GM19351 (cell line): ENCODE measurements around the gene UGT2B28.
"Not testable (repeated sequence)": the region's sequence is repeated elsewhere in the genome, so short reads cannot be mapped to it uniquely, and the experiment has no call there.

Experiments
- ATAC-seq: cut with Tn5 transposase; IDR thresholded peaks from one replicate; pipeline ENCODE4 v1.9.1; 2021; ENCODE audit warnings: mild to moderate bottlenecking, moderate library complexity; ENCODE audit not compliant: unreplicated experiment

Gene UGT2B28

DNA sequence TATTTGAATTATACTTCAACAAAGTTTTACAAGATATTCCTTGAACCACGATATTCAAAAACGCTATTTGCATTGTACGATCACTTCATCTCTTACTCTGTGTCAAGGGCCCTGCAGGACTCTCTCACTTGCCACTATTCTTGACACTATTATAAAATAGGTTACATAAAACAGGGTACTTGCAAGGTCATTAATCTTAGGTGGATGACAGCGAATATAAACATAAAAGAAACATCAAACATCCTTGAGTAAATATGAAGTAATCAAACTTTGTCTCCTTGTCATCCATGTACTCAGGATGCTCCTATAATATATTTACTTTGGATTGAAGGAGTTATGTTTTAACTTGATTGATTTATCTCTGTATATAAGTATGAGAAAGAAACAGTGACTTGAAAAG is at the start of gene UGT2B28:
Gene UGT2B28, plus strand, starts transcription at position 395 of the 400 bp plus-strand sequence. CDS start 26 bp downstream, outside the sequence.
- ATAC-seq = not testable (repeated sequence)

DNA sequence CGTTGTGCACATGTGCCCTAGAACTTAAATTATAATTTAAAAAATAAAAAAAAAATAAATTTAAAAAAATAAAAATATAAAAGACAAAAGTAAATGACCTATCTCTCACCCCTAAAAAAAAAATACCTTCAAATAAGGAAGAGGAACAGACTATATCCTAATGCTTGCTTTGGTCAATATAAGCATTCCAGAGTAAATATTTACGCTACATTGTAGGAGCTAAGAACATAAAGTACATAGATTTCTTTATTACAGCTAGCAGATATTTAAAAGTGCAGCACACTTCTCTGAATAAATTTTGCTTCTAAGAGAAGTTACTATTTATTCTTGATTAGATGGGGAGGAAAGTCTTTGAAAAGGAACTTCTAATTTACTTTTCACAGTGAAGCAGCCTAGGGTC is 41.2 kb upstream of the UGT2B28 start:
- ATAC-seq = no peak

DNA sequence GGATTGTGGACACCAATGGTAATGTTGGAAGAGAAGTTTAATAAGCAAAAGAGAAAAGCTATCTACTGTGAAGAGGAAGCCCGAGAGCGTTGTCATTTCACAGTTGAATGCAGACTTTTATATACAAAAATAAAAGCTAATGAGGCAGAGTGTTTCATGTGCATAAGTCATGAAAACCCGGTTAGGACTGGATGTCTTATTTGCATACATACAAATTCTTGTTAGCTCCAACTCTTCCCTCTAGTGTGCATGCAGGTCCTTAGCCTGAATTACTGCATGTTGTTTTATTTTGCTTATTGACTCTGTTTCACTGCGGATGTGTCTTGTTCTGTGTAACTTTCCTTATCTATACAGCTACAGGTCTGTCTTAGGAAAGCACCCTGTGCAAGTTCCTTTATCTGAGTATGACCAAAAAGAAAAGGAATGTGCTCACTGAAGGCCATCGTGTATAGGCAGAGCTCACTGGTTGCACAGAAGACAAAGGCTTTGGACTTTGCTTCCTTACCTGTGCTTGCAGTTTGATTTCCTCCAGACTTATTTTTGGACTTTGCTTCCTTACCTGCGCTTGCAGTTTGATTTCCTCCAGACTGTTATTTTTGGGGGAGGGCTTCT is 40.6 kb upstream of the UGT2B28 start:
- ATAC-seq = no peak

DNA sequence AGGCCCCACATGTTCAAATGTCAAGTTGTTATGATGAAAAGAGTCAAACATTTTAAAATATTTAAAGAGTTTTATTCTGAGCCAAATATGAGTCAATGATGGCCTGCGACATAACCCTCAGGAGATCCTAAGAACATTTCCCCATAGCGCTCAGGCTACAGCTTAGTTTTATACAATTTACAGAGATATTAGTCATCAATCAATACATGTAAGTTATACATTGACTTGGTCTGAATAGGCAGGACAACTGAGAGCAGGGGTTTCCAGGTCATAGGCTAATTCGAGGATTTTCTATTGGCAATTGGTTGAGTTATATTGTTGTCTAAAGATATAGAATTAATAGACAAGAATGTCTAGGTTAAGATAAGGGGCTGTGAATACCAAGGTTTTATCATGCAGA is 39.5 kb upstream of the UGT2B28 start:
- not testable (repeated sequence) for ATAC-seq

DNA sequence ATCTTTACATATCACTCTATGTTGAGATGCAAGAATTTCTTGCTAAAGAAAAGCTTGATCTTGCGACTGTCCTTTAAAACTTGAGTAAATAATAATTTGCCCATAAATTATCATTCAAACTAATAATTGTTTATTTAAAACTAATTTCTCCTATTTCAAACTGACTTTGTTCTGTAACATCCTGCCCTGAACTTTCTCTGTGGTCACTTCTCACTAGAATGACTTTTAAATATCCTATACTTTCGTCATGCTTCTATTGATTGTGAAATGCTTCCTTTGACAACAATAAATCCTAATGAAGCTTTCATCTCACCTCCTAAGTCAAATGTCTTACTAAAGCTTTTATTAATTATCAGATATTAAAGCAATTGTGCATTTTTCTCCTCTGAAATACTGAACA is 38.5 kb upstream of the UGT2B28 start:
- ATAC-seq = not testable (repeated sequence)

DNA sequence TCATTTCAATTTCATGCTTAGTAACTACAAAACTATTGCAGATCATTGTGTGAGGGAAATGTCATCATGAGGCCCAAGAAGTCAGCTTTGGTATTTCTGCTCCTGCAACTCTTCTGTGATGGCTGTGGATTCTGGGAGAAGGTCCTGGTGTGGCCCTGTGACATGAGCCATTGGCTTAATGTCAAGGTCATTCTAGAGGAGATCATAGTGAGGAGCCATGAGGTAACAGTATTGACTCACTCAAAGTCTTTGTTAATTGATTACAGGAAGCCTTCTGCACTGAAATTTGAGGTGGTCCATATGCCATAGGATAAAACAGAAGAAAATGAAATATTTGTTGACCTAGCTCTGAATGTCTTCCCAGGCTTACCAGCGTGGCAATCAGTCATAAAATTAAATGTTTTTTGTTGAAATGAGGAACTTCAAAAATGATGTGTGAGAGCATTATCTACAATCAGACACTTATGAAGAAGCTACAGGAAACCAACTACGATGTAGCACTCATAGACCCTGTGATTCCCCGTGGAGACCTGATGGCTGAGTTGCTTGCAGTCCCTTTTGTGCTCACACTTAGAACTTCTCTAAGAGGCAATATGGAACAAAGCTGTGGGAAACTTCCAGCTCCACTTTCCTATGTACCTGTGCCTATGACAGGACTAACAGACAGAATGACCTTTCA is 37.6 kb upstream of the UGT2B28 start:
- ATAC-seq = not testable (repeated sequence)

DNA sequence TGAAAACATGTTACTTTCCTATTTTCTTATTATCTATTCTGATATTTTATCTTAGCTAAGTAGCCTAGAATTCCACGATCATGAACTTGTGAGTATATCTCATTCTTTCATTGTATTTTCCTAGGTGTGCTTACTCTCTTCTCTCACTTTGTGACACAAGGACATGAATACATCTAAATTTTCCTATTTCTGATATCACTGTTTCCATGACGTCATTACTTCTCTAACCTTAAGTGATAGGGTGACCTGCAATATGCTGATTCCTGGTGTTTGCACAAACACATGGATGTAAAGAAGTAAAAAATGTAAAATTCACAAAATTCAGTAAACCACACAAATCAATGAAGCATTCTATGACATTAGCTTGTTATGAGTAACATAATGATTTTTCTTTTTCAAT is 29.4 kb upstream of the UGT2B28 start:
- not testable (repeated sequence) for ATAC-seq

DNA sequence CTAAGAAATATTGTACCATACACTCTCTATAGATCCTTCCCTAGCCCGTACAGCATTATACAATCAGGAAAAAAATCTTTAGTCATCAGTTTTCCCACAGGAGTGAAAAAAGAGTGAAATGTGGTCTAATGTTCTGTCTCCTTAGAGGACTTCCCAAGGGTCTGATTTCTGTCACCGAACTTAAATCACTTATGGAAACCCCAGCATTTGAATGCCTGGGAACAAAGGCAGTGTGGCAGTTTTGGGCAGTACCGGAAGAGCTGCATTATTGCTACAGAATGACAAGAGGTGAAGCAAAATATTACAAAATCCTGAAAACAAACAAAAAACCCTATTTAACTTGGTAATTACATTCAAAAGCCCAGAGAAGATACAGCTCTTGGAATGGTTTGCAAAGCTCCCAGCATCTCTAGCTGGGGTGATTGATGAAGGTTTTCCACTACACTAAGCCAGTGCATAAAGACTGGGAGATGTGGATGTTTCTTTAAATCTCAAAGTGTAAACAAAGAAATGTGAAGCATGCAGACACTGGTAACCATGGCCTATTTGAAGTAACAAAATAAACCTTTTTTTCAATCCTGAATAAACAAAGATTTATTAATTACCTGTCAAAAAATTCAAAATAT is 27.0 kb upstream of the UGT2B28 start:
- not testable (repeated sequence) for ATAC-seq

DNA sequence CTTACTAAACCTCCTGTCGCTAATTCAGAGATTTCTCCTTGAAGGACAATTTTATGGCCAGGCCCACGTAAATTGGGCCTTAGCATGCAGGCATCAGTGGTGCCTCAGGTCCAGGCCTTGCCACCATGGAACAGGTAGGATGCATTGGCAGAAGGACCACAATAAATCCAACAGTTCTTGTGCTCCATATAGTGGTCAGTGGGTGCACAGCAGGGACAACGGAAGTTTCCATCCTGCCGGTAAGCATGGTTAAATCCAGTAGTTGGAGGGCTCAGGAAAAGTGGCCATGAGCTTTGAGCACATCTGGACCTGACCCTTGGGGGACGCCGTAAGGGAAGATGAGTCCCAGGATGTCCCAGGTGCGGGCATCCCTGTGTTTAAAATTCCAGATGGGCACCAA is 11.7 kb upstream of the UGT2B28 start:
- not testable (repeated sequence) for ATAC-seq

DNA sequence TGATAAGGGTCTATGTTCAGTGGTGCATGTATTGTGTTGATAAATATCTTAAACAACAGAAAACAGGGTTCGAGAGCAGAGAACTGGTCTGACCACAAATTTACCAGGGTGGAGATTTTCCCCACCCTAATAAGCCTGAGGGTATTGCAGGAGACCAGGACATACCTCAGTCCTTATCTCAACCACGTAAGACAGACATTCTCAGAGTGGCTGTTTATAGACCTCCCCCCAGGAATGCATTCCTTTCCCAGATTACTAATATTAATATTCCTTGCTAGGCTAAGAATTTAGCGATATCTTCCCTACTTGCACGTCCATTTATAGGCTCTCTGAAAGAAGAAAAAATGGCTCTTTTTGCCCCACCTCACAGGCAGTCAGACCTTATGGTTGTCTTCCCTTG is 16.1 kb downstream of the UGT2B28 start:
- not testable (repeated sequence) for ATAC-seq

DNA sequence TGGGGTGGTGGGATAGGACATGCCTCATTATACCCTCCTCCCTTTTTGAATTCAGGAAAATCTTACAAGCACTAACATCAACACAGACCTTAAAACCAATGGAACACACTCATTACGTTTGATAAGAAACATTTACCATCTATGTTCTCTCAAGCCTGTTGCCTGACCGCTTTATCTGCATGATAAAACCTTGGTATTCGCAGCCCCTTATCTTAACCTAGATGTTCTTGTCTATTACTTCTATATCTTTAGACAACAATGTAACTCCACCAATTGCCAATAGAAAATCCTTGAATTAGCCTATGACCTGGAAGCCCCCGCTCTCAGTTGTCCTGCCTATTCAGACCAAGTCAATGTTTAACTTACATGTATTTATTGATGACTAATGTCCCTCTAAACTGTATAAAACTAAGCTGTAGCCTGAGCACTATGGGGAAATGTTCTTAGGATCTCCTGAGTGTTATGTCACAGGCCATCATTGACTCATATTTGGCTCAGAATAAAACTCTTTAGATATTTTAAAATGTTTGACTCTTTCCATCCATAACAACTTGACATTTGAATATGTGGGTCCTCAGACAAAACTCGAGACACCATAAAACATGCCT is 28.3 kb downstream of the UGT2B28 start:
- ATAC-seq = not testable (repeated sequence)

DNA sequence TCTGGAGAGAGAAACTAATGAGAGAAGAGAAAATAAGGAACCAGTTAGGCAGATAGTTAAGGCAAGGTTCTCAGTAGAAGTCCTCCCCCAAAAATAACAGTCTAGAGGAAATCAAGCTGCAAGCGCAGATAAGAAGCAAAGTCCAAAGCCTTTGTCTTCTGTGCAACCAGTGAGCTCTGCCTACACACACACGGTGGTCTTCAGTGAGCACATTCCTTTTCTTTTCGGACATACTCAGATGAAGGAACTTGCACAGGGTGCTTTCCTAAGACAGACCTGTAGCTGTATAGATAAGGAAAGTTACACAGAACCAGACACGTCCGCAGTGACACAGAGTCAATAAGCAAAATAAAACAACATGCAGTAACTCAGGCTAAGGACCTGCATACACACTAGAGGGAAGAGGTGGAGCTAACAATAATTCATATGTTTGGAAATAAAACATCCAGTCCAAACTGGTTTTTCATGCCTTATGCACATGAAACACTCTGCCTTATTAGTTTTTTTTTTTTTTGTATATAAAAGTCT is 29.3 kb downstream of the UGT2B28 start:
- ATAC-seq = not testable (repeated sequence)

DNA sequence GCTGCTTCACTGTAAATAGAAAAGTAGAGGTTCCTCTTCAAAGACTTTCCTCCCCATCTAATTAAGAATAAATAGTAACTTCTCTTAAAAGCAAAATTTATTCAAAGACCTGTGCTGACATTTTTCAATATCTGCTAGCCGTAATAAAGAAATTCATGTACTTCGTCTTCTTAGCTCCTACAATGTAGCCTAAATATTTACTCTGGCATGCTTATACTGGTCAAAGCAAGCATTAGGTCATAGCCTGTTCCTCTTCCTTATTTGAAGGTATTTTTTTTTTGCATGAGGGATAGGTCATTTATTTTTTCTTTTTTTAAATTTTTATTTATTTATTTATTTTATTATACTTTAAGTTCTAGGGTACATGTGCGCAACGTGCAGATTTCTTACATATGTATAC is 30.0 kb downstream of the UGT2B28 start:
- ATAC-seq = not testable (repeated sequence)

DNA sequence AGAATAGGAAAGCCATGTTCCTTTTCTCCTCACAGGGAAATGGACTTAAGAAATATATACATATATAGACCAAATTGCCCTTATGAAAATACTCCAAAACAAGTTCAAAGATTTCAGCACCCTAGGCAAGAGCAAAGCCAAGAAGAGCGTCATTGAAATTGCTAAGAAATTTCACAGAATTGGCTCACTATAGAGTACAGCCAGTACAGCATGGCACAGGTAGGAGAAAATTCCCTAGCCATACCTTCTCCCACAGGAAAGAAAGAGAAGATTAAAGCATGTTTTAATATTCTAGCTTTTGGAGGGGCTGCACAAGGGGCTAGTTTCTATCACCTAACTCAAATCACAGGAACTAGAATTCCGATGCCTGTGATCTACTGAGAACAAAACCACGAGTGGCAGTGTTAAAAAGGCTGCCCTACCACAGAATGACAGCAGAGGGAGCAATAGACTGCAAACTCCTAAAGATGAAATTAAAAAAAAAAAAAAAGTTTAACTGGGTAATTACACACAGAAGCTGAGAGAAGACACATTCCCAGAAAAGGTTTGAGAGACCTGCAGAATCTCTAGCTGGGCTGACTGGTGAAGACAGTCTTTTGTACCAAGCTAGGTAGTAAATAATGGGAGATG is 37.5 kb downstream of the UGT2B28 start:
- ATAC-seq = peak; percentile 60

DNA sequence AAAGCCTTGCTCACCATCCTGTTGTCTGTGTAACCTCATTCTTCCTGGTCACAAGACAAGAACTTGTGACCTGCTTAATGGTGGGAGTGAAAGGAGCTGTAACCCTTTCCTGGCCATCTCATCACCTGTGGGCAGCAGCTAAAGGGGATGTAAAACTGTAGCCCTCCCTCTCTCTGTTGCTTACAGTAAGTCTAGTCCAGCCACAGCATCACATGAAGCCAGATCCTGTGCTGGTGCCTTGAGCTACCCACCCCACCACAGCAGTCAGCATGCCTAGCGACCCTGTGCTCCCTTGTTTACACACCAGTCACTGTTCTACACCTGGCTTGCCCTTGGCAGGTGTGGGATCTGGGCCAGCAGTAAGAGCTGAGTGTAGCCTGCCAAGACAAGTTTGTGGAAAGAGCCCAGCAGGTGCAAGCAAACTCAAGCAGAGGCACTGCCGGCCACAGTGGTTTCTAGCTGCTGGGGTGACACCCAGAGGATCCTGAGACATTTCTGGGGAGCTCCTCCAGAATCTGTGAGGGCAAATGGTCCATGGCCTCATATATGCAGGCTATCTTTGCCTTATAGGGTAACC is 41.0 kb downstream of the UGT2B28 start:
- ATAC-seq = no peak

DNA sequence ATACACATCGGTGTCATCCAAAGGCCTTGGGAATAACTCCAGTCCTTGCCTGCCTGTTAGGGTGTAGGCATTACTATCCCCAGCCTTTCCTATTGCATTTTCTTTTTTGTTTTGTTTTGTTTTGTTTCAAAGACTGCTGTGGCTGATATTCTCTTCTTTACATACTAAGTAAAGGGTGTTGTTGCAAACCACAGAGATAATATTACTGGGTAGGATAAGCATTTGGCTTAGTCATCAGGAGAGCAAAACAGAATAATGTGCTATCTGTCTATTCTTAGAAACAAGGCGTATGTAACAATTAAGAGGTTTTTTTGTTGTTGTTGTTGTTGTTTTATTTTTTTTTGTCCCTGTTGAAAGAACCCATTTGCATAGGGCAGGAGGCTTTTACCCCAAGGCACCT is 41.8 kb downstream of the UGT2B28 start:
- no peak for ATAC-seq

DNA sequence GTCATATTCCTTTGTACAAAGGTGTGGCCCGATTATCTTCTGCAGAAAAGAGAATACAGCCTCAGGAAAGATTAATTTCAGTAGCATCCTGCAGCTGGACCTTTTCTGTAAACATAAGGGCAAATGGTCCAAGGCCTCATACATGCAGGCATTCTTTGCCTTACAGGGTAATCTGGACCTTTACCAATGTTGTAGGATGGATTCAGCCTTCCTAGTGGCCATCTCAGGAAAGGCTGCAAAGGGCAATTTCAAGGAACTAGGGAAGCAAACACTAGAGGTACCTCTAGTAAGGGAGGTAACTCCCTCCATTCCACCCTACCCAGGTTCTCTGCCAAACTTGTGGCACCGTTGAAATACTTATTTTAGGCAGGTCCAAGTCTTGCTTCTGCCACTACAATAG is 43.0 kb downstream of the UGT2B28 start:
- ATAC-seq = no peak

DNA sequence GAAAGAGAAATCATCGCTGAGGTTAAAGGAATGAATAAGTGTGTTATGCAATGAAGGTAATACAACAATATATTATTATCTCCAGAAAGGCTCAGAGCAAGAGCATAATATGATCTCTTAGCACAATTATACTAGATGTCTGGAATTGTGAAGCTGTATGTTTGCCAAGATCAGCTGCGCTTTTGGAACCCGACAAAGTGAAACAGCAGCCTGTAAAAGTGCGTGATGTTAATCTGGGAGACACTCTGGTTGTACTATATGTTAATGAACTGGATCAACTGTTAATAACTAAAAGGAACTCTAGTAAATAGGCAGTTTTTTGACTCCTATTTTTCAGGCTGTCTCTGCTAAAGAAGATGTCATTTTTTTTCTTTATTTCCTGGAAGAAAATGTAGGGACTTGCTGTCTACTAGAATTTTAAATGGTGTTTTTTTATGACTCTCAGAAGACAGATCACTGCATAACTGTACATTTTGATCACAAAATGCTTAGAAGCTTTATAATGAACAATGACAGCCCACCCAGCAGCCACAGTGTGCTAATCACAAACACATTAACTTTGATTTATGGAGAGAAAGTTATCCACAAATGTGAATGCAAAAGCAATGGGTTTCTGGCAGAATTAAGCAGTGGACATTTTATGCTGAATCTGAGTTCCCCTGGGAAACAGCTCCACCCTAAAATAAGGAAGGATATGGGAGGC is 50.2 kb downstream of the UGT2B28 start:
- no peak for ATAC-seq

DNA sequence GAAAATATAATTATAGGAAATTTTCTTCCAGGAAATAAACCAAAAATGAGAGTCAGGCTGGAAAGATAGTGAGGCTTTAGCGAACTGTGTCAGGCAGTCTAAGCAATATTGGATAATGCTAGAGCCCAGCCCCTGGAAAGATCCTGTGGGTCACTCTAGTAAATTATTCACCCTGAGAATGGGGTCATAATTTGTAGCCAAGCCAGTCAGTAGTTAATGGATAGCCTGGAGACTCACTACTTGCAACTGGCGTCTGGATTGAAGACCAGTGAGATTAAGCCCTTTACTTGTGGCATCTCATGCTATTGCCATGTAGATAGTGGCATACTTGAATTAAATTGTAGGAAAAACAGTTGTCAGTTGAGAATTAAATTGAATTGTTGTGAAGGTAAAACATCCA is 51.0 kb downstream of the UGT2B28 start:
- not testable (repeated sequence) for ATAC-seq

DNA sequence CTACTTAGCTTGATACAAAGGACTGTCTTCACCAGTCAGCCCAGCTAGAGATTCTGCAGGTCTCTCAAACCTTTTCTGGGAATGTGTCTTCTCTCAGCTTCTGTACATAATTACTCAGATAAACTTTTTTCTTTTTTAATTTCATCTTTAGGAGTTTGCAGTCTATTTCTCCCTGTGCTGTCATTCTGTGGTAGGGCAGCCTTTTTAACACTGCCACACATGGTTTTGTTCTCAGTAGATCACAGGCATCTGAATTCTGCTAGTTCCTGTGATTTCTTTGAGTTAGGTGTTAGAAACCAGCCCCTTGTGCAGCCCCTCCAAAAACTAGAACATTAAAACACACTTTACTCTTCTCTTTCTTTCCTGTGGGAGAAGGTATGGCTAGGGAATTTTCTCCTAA is 55.2 kb downstream of the UGT2B28 start:
- ATAC-seq = not testable (repeated sequence)
